ENCODE measurements around the gene IGF2BP2. TPM values are rescaled to one million over a fixed set of nuclear protein-coding genes. Genes with fewer than 3 reads are reported as not detected.

Gene IGF2BP2
- total and polyA plus RNA-seq, 11 donors = 5.9 to 21.8 (median 16.8) TPM

DNA sequence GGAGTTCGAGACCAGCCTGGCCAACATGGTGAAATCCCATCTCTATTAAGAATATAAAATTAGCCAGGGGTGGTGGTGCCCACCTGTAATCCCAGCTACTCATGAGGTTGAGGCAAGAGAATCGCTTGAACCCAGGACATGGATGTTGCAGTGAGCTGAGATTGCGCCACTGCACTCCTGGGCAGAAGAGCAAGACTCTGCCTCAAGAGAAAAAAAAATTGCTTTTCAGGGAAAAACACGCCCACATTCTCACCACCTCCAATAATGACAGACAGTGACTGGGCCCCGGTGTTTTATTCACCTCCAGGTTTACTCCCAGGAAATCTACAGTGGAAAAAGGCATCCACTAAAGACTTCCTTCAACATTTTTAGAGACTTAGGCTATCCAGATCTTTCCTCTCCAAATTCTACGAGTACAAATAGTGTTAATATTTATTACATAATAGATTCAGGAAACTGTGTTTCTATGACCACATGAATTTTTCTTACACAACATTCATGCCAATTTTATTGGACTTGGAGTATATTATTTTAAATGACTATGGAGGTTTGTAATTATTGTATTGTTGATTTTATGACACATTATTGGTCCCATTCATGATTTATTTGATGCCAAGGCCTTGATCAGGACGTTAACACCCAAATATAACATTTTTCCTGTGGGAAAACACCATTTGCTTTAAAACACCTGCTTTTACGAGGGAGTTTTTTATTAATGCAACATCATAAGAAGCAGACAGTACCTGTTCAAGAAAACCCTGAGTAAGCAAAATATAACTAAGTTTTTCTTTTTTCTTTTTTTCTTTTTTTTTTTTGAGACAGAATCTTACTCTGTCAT lies 26.6 kb downstream of the IGF2BP2 start:
- H3K4me1 ChIP-seq = peaks cover 0 to 3% (median 0%) of the 10 kb centered on the region in 12 donors
- intact Hi-C loops (cut with DNase I) = no loop called here
- WGBS, 4 donors = 75 to 82% (median 78%) methylated on average over 8 of the region's 8 CpGs
- no peak overlapping the region for H3K27ac ChIP-seq
- H3K27me3 ChIP-seq = no peaks in the 10 kb centered on the region
- no peaks in the 10 kb centered on the region for H3K36me3 ChIP-seq
- H3K4me3 ChIP-seq = no peak overlapping the region
- ATAC-seq (no peak), DNase-seq (no peak)
- H3K9me3 ChIP-seq = no peaks in the 10 kb centered on the region
- TF ChIP-seq, protein P1, sequence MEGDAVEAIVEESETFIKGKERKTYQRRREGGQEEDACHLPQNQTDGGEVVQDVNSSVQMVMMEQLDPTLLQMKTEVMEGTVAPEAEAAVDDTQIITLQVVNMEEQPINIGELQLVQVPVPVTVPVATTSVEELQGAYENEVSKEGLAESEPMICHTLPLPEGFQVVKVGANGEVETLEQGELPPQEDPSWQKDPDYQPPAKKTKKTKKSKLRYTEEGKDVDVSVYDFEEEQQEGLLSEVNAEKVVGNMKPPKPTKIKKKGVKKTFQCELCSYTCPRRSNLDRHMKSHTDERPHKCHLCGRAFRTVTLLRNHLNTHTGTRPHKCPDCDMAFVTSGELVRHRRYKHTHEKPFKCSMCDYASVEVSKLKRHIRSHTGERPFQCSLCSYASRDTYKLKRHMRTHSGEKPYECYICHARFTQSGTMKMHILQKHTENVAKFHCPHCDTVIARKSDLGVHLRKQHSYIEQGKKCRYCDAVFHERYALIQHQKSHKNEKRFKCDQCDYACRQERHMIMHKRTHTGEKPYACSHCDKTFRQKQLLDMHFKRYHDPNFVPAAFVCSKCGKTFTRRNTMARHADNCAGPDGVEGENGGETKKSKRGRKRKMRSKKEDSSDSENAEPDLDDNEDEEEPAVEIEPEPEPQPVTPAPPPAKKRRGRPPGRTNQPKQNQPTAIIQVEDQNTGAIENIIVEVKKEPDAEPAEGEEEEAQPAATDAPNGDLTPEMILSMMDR (IDR thresholded peaks at IDR 0.05) = no peak
- no peak for TF ChIP-seq POLR2A (IDR thresholded peaks at IDR 0.05)

DNA sequence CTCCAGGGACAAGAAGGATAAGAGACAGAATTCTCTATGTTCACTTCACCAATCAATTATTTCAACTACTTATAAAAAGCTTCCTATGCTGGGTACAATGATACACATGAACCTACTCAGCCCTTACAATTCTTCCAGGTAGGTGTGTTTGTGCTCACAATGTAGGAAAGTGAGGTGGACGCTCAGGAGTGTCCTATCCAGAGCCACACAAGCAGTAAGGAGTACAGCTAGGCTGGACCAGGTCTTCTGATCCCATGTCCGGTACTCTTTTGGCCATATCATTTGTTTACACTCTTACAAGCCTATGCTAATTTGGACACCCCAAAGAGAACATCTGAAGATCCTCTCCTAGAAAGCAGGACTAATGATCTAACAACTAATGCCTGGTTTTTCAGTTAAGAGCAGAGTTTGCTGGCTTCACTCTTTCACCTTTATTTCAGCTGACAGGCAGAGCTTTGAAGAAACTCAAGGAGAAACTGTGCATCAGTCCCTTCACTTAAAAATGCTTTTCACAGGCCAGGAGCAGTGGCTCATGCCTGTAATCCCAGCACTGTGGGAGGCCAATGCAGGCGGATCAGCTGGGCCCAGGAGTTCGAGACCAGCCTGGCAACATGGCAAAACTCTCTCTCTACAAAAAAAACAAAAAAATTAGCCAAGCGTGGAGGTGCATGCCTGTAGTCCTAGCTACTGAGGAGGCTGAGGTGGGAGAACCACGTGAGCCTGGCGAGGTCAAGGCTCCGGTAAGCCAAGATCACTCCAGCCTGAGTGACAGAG lies 27.5 kb downstream of the IGF2BP2 start:
- DNase-seq = no peak
- H3K9me3 ChIP-seq = no peaks in the 10 kb centered on the region
- H3K27me3 ChIP-seq = no peaks in the 10 kb centered on the region
- H3K4me3 ChIP-seq = no peak overlapping the region
- H3K27ac ChIP-seq = no peak overlapping the region
- H3K4me1 ChIP-seq = peaks cover 0 to 3% (median 0%) of the 10 kb centered on the region in 12 donors
- TF ChIP-seq POLR2A (IDR thresholded peaks at IDR 0.05) = no peak
- TF ChIP-seq, protein P1 (IDR thresholded peaks at IDR 0.05) = no peak
- intact Hi-C loops (cut with DNase I) = no loop called here
- WGBS, 4 donors = 60 to 82% (median 75%) methylated on average over 8 of the region's 8 CpGs
- ATAC-seq = no peak
- no peaks in the 10 kb centered on the region for H3K36me3 ChIP-seq

DNA sequence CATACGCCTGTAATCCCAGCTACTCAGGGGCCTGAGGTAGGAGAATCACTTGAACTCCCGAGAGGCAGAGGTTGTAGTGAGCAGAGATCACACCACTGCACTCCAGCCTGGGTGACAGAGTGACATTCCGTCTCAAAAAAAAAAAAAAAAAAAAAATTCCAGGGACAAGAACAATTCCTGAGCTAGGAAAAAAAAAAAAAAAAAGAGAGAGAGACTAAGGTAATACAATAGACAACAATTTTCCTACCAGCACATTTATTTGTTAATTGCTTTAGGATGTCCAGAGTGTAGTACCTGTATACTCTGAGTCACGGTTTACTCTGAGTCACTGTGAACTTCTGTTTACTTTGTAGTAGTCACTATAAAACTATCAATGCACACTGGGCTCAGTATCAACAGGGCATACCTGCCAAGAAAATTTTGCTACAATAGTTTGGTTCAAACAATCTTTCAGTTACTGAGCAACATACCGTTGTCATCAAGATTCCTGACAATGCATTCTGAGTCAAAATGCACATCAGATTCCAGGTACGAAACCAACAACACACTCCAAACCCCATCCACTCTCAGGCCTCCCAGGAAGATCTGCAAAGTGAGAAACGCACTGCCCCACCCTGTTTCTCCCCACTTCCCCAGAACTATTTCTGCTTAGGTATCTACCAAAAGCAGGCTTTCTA lies 28.3 kb downstream of the IGF2BP2 start:
- no peak overlapping the region for H3K4me3 ChIP-seq
- no peaks in the 10 kb centered on the region for H3K9me3 ChIP-seq
- H3K27ac ChIP-seq = no peak overlapping the region
- DNase-seq (no peak), ATAC-seq (peak in 1 of 4 donors; percentile 54)
- WGBS, 4 donors = 43 to 74% (median 65%) methylated on average over 7 of the region's 7 CpGs
- H3K36me3 ChIP-seq = no peaks in the 10 kb centered on the region
- intact Hi-C loops (cut with DNase I) = no loop called here
- no peak for TF ChIP-seq POLR2A (IDR thresholded peaks at IDR 0.05)
- TF ChIP-seq, protein P1 (IDR thresholded peaks at IDR 0.05) = no peak
- no peaks in the 10 kb centered on the region for H3K27me3 ChIP-seq
- H3K4me1 ChIP-seq = peaks cover 0 to 3% (median 0%) of the 10 kb centered on the region in 12 donors

DNA sequence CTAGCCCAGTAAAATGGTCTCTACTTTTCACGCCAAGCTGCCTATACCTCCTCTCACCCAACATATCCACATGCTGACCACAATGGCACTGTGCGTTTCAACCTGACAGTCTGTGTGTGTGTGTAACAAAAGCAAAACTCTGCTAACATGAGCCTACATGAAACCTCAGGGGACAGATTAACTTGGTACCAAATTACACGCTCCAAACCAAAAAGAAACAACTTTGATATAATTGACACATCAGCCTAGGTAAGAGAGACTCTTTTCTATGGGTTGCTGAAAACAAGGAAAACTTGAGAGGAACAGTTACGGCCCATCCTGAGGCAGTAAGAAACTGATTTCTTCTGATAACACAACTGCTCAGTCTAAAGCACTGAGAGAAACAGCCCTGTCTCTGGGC lies 31.5 kb downstream of the IGF2BP2 start:
- no peak for TF ChIP-seq POLR2A (IDR thresholded peaks at IDR 0.05)
- TF ChIP-seq, protein P1 (IDR thresholded peaks at IDR 0.05) = no peak
- Histone ChIP-seq H3K27ac (no peak overlapping the region), H3K4me1 (peaks cover 0 to 3% (median 0%) of the 10 kb centered on the region in 12 donors), H3K36me3 (no peaks in the 10 kb centered on the region), H3K4me3 (no peak overlapping the region), H3K27me3 (no peaks in the 10 kb centered on the region), H3K9me3 (no peaks in the 10 kb centered on the region)
- intact Hi-C loops (cut with DNase I) = no loop called here
- ATAC-seq = no peak
- WGBS, 4 donors = 86 to 93% (median 89%) methylated on average over 4 of the region's 4 CpGs
- DNase-seq = no peak
